Endothelial cell of umbilical vein (primary cell): ENCODE results near the gene PNPLA2. TPM values are rescaled to one million over a fixed set of nuclear protein-coding genes. Genes with fewer than 3 reads are reported as not detected.

Experiments
- BruUV-seq: library from RNA; stranded (reverse); fragments of 400-500 nt; replicated peaks from 2 replicates; lab custom pipeline; 2021; lab: Mats Ljungman, UMichigan
- CTCF ChIA-PET: fragments of 300-600, 350-600 bp; sonication (Branson Sonifier 250); formaldehyde crosslinking; loops from one replicate; lab custom pipeline; 2021; ENCODE audit warnings: antibody characterized with exemption, inconsistent platforms; lab: Charles Lee
- POLR2A ChIA-PET: fragments of 300-600, 350-600 bp; sonication (Branson Sonifier 250); formaldehyde crosslinking; loops from one replicate; lab custom pipeline; 2021; ENCODE audit warnings: antibody characterized with exemption, inconsistent platforms; lab: Charles Lee
- DNase-seq: peaks from one replicate; pipeline ENCODE4 v3.0.0-alpha.2; 2011; ENCODE audit warnings: low read depth, low spot score
- FAIRE-seq: peaks from 2 replicates; lab custom pipeline; 2011; peaks lifted over from hg19 to GRCh38; lab: Jason Lieb, UNC
- H2AFZ ChIP-seq: 2 replicates; pipeline ENCODE4 v1.6.0; 2012; ENCODE audit warnings: low read depth, low read length, control low read depth, inconsistent platforms
- H3K27ac ChIP-seq: 2 replicates; pipeline ENCODE4 v1.5.1; 2011; ENCODE audit warnings: low read depth, mild to moderate bottlenecking, control low read depth, low read length, moderate library complexity; ENCODE audit not compliant: insufficient read depth
- H3K27me3 ChIP-seq, 2 experiments: 2 replicates each; pipeline versions ENCODE4 v1.6.0 to v1.6.1; 2011; ENCODE audit warnings: low read length in 2 of 2, mixed read lengths in 1 of 2; ENCODE audit not compliant: control insufficient read depth in 2 of 2, insufficient read depth in 2 of 2
- H3K36me3 ChIP-seq, 2 experiments: 2 replicates in 1 of 2; 3 replicates in 1 of 2; pipeline ENCODE4 v1.5.1; 2011; ENCODE audit warnings: low read length in 2 of 2, mild to moderate bottlenecking in 1 of 2, moderate library complexity in 1 of 2; ENCODE audit not compliant: control insufficient read depth in 2 of 2, insufficient read depth in 2 of 2; ENCODE audit errors: extremely low read depth in 1 of 2
- H3K4me1 ChIP-seq: 3 replicates; pipeline ENCODE4 v1.5.1; 2011; ENCODE audit warnings: mild to moderate bottlenecking, low read length; ENCODE audit not compliant: control insufficient read depth, insufficient read depth; ENCODE audit errors: extremely low read depth
- H3K4me2 ChIP-seq: 2 replicates; pipeline ENCODE4 v1.6.1; 2011; ENCODE audit warnings: low read length, control low read depth, mixed read lengths; ENCODE audit not compliant: insufficient read depth
- H3K4me3 ChIP-seq, 3 experiments: fragments of 200-600 bp in 1 of 3; sonication (generic), shearing (Covaris generic) in 1 of 3; replicated peaks in 1 of 3; 2 replicates each; pipeline ENCODE4 v1.5.1; 2011 to 2016; ENCODE audit warnings: control low read depth in 3 of 3, low read length in 3 of 3, mild to moderate bottlenecking in 2 of 3, inconsistent platforms in 1 of 3, low read depth in 1 of 3, moderate library complexity in 1 of 3; ENCODE audit not compliant: insufficient read depth in 1 of 3
- H3K79me2 ChIP-seq: 2 replicates; pipeline ENCODE4 v1.6.0; 2012; ENCODE audit warnings: low read length, inconsistent platforms; ENCODE audit not compliant: control insufficient read depth, insufficient read depth
- H3K9ac ChIP-seq: replicated peaks from 2 replicates; pipeline ENCODE3; 2011; ENCODE audit warnings: low read length, control low read depth; ENCODE audit not compliant: insufficient read depth; ENCODE audit errors: extremely low read depth
- H3K9me1 ChIP-seq: replicated peaks from 3 replicates; pipeline ENCODE4 v1.6.0; 2011; ENCODE audit warnings: mild to moderate bottlenecking, low read length; ENCODE audit not compliant: control insufficient read depth, insufficient read depth; ENCODE audit errors: extremely low read depth
- H3K9me3 ChIP-seq: replicated peaks from 2 replicates; pipeline ENCODE4 v1.5.1; 2012; ENCODE audit warnings: low read length, inconsistent platforms; ENCODE audit not compliant: control insufficient read depth, insufficient read depth
- H4K20me1 ChIP-seq: replicated peaks from 2 replicates; pipeline ENCODE3; 2011; ENCODE audit warnings: mild to moderate bottlenecking, low read length; ENCODE audit not compliant: control insufficient read depth, insufficient read depth; ENCODE audit errors: extremely low read depth
- CTCF ChIP-seq, 2 donors: IDR thresholded peaks; 1 replicate in 1 of 2; 2 replicates in 1 of 2; pipeline ENCODE4 v1.5.1; 2011; ENCODE audit warnings: low read length in 2 of 2, mild to moderate bottlenecking in 2 of 2, moderate library complexity in 2 of 2, control low read depth in 1 of 2, inconsistent platforms in 1 of 2, low read depth in 1 of 2; ENCODE audit not compliant: insufficient read depth in 1 of 2; ENCODE audit errors: extremely low read depth in 1 of 2
- EZH2 ChIP-seq: IDR thresholded peaks from 2 replicates; pipeline ENCODE4 v1.6.1; 2012; ENCODE audit warnings: borderline replicate concordance, low read depth, mild to moderate bottlenecking, moderate library complexity, low read length, inconsistent platforms; ENCODE audit not compliant: severe bottlenecking
- FOS ChIP-seq: IDR thresholded peaks from 2 replicates; pipeline ENCODE4 v1.6.1; 2011; ENCODE audit warnings: mild to moderate bottlenecking, low read length, moderate library complexity, borderline replicate concordance; ENCODE audit not compliant: insufficient read depth
- GATA2 ChIP-seq: IDR thresholded peaks from 2 replicates; pipeline ENCODE4 v1.7.0; 2011; ENCODE audit warnings: low read depth, mild to moderate bottlenecking, moderate library complexity, mixed read lengths, low read length; ENCODE audit not compliant: insufficient read length, insufficient read depth
- JUN ChIP-seq: IDR thresholded peaks from 2 replicates; pipeline ENCODE4 v1.6.1; 2011; ENCODE audit warnings: borderline replicate concordance, low read depth; ENCODE audit not compliant: insufficient read length, insufficient read depth
- MAX ChIP-seq: IDR thresholded peaks from 2 replicates; pipeline ENCODE4 v1.6.1; 2011; ENCODE audit not compliant: insufficient read depth, insufficient read length
- MYC ChIP-seq: IDR thresholded peaks from one replicate; pipeline ENCODE4 v1.6.1; 2011; ENCODE audit warnings: mild to moderate bottlenecking, low read depth, low read length
- POLR2A ChIP-seq: IDR thresholded peaks from 2 replicates; pipeline ENCODE4 v1.6.1; 2012; ENCODE audit warnings: low read depth, mild to moderate bottlenecking, control low read depth, low read length
- POLR2AphosphoS5 ChIP-seq: IDR thresholded peaks from 2 replicates; pipeline ENCODE4 v1.6.1; 2012; ENCODE audit warnings: low read depth, mild to moderate bottlenecking, control low read depth, low read length, moderate library complexity; ENCODE audit not compliant: insufficient read depth
- dilution Hi-C: fragments of 300-500 bp; cut with MboI; formaldehyde crosslinking; loops from one replicate; pipeline ENCODE4 v1.15.0; 2019; ENCODE audit warnings: low sequenced_read_pairs; ENCODE audit not compliant: extremely low pct_ligation_motif_present
- intact Hi-C: fragments of 100-400 bp; cut with micrococcal nuclease; formaldehyde crosslinking; loops from one replicate; pipeline ENCODE4 v1.10.0; 2022
- polyA plus RNA-seq, 4 experiments: library from polyadenylated mRNA; depleted of rRNA in 3 of 4; stranded (reverse) in 3 of 4; unstranded in 1 of 4; fragments of >200 nt; gene quantifications; 2 replicates each; pipeline versions ENCODE4 v1.2.1 to v1.2.3, GENCODE V29; 2011 to 2012; ENCODE audit warnings: missing spikeins in 1 of 4
- total RNA-seq: library from RNA; stranded (reverse); gene quantifications from 2 replicates; pipeline ENCODE4 v1.2.3, GENCODE V29; 2021

The PNPLA2 gene
- total and polyA plus RNA-seq, 2 donors (not counting 3 experiments of a cell fraction or from before 2014, with no cell fraction given), result 73.1 to 75.6 TPM

- Histone ChIP-seq H3K4me1 (peaks cover 23% of the 10 kb centered on the region), H3K4me3 (no peak overlapping the region), H3K36me3 (no peaks in the 10 kb centered on the region), H3K9me1 (no peaks in the 10 kb centered on the region), H4K20me1 (no peaks in the 10 kb centered on the region), H3K9me3 (no peaks in the 10 kb centered on the region), H3K9ac (no peak overlapping the region), H2AFZ (no peak overlapping the region), H3K4me2 (no peak overlapping the region), H3K27ac (no peak overlapping the region), H3K79me2 (peaks cover 41% of the 10 kb centered on the region), H3K27me3 (no peaks in the 10 kb centered on the region)
- dilution Hi-C loops (no loop called here), intact Hi-C loops (no loop called here)
- FAIRE-seq (no peak), DNase-seq (no peak)
- no TSS peak for BruUV-seq
- no peak for TF ChIP-seq FOS
- no peak for TF ChIP-seq POLR2A
- no peak for TF ChIP-seq MYC
- TF ChIP-seq CTCF (IDR thresholded peaks at IDR 0.05; ENCODE audit: extremely low read depth in 1 of 2, insufficient read depth in 1 of 2, low read depth in 1 of 2, low read length in 2 of 2), result no peak
- TF ChIP-seq EZH2, result no peak
- no peak for TF ChIP-seq MAX
- TF ChIP-seq GATA2, result no peak
- no peak for TF ChIP-seq JUN
- TF ChIP-seq POLR2AphosphoS5, result no peak
- ChIA-PET CTCF (no interaction called here), POLR2A (interaction anchor here (0.7 kb wide), 1 partner anchor 15 kb away, joined by 3 read pairs; no protein-coding TSS in a partner anchor)
Measured at GRCh38 chr11:778976-779954, 39.4 kb upstream of the PNPLA2 start.
